Smooth muscle cell (in vitro differentiated cells): ENCODE results near the gene PCED1A. TPM values are rescaled to one million over a fixed set of nuclear protein-coding genes. Genes with fewer than 3 reads are reported as not detected.

ENCODE experiments used
- DNase-seq: peaks from one replicate; lab custom pipeline; 2025; ENCODE audit not compliant: unreplicated experiment; lab: John Stamatoyannopoulos, UW
- H2AFZ ChIP-seq: fragments of 200-600 bp; sonication (generic); 2 replicates; pipeline ENCODE4 v1.6.0; 2016; ENCODE audit warnings: antibody characterized with exemption, low read depth, mild to moderate bottlenecking
- H3F3A ChIP-seq: fragments of 200-600 bp; sonication (generic); 2 replicates; pipeline ENCODE4 v1.6.0; 2017; ENCODE audit warnings: antibody characterized with exemption, low read depth
- H3K27ac ChIP-seq: fragments of 200-600 bp; sonication (generic); 2 replicates; pipeline ENCODE4 v1.5.1; 2016; ENCODE audit warnings: low read depth, mild to moderate bottlenecking
- H3K27me3 ChIP-seq: fragments of 200-600 bp; sonication (generic); 2 replicates; pipeline ENCODE4 v1.6.1; 2016; ENCODE audit warnings: low read depth, mild to moderate bottlenecking
- H3K36me3 ChIP-seq: fragments of 200-600 bp; sonication (generic); 2 replicates; pipeline ENCODE4 v1.5.1; 2016; ENCODE audit warnings: low read depth
- H3K4me1 ChIP-seq: fragments of 200-600 bp; sonication (generic); 2 replicates; pipeline ENCODE4 v1.5.1; 2016; ENCODE audit warnings: low read depth
- H3K4me2 ChIP-seq: fragments of 200-600 bp; sonication (generic); 2 replicates; pipeline ENCODE4 v1.6.0; 2016; ENCODE audit warnings: mild to moderate bottlenecking
- H3K4me3 ChIP-seq: fragments of 200-600 bp; sonication (generic); 2 replicates; pipeline ENCODE4 v1.5.1; 2016; ENCODE audit warnings: mild to moderate bottlenecking
- H3K79me2 ChIP-seq: fragments of 200-600 bp; sonication (generic); 2 replicates; pipeline ENCODE4 v1.6.0; 2016; ENCODE audit warnings: low read depth, mild to moderate bottlenecking
- H3K9ac ChIP-seq: fragments of 200-600 bp; sonication (generic); 2 replicates; pipeline ENCODE4 v1.6.0; 2016; ENCODE audit warnings: low read depth
- H3K9me3 ChIP-seq: fragments of 200-600 bp; sonication (generic); replicated peaks from 2 replicates; pipeline ENCODE4 v1.5.1; 2016; ENCODE audit warnings: low read depth
- H4K20me1 ChIP-seq: fragments of 200-600 bp; sonication (generic); 2 replicates; pipeline ENCODE4 v1.6.0; 2016; ENCODE audit warnings: low read depth
- WGBS: methylation state at CpG from one replicate; pipeline ENCODE4 v1.1.7; 2016; ENCODE audit warnings: low lambda C conversion rate; 5-methylcytosine and 5-hydroxymethylcytosine counted together
- polyA plus RNA-seq: library from polyadenylated mRNA; unstranded; fragments of >200 nt; fragmentation: Nextera tagmentation; extraction: Ambion mirVana; gene quantifications from 2 replicates; pipeline ENCODE4 v1.2.1, GENCODE V29; 2016
- total RNA-seq: library from RNA; depleted of rRNA; stranded (reverse); fragments of >200 nt; gene quantifications from 2 replicates; pipeline ENCODE4 v1.2.3, GENCODE V29; 2014
- TF ChIP-seq, protein P1 (sequence below): fragments of 200-600 bp; sonication (generic); IDR thresholded peaks from 2 replicates; pipeline ENCODE4 v1.5.1; 2017; ENCODE audit warnings: borderline replicate concordance, mild to moderate bottlenecking, antibody characterized with exemption; ENCODE audit not compliant: insufficient read depth, poor library complexity, severe bottlenecking

PCED1A gene
- total and polyA plus RNA-seq, 2 experiments from 2014 or later = 18.7 to 46.7 TPM

DNA sequence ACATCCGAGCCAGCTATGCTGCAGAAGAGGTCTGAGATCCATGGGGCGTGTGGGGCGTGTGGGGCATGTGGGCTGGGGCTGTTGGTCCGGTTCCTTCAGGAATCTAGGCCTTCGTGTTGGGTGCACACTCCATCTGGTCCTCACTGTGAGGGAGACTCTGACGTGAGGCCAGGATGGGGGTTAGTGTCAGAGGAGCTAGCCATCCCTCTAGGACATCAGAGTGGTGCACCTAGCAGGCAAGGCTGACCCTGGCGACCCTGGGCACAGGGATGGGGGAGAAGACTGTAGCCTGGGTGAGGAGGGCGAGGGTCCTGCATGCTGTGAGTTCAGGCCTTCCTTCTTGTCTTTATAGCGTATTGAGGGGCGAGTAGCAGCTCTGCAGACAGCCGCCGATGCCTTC, 24.2 kb upstream of the PCED1A start:
- H3K79me2 ChIP-seq = no peaks in the 10 kb centered on the region
- 95% methylated on average over 12 of the region's 12 CpGs for WGBS
- no peaks in the 10 kb centered on the region for H3F3A ChIP-seq
- no peak for DNase-seq
- peaks cover 3% of the 10 kb centered on the region for H4K20me1 ChIP-seq
- H3K9me3 ChIP-seq = no peaks in the 10 kb centered on the region
- H3K36me3 ChIP-seq = no peaks in the 10 kb centered on the region
- H3K9ac ChIP-seq = no peak overlapping the region
- no peak overlapping the region for H3K4me3 ChIP-seq
- no peaks in the 10 kb centered on the region for H3K27me3 ChIP-seq
- H3K27ac ChIP-seq = no peak overlapping the region
- no peaks in the 10 kb centered on the region for H3K4me1 ChIP-seq
- TF ChIP-seq, protein P1, sequence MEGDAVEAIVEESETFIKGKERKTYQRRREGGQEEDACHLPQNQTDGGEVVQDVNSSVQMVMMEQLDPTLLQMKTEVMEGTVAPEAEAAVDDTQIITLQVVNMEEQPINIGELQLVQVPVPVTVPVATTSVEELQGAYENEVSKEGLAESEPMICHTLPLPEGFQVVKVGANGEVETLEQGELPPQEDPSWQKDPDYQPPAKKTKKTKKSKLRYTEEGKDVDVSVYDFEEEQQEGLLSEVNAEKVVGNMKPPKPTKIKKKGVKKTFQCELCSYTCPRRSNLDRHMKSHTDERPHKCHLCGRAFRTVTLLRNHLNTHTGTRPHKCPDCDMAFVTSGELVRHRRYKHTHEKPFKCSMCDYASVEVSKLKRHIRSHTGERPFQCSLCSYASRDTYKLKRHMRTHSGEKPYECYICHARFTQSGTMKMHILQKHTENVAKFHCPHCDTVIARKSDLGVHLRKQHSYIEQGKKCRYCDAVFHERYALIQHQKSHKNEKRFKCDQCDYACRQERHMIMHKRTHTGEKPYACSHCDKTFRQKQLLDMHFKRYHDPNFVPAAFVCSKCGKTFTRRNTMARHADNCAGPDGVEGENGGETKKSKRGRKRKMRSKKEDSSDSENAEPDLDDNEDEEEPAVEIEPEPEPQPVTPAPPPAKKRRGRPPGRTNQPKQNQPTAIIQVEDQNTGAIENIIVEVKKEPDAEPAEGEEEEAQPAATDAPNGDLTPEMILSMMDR = no peak
- no peak overlapping the region for H3K4me2 ChIP-seq
- H2AFZ ChIP-seq = no peak overlapping the region

DNA sequence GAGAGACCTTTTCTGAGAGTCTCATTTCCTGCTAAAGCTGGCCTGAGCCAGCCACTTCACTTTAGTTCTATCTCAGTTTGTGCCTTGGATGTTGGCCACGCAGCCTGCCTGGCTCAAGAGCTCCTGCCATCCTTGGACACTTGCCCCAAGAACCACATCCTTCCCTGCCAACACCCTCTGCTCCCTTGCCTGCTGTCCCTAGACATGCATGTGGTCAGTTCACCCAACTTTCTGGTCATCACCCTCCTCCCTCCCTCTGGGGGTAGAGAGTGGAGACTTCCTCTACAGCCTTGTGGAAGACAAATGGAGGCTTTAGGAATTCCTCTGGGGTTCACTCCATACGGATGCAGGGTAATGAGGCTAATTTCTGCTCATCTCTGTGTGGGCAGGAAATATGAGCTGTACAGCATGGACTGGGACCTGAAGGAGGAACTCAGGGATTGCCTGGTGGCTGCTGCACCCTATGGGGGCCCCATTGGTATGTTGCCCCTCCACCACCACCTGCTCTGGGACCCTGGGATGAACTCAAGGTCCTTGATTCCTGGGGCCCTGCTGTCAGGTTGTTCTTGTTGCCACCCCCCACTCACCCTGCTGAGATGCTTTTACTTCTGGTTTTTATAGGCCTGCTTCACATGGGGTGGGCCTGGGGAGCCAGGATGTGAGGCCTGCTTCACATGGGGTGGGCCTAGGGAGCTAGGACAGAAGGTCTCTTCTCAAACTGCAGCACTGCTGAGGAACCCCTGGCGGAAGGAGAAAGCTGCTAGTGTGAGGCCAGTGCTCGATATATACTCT, 19.1 kb upstream of the PCED1A start:
- Histone ChIP-seq H3K4me2 (no peak overlapping the region), H3K27me3 (no peaks in the 10 kb centered on the region), H3K27ac (no peak overlapping the region), H3F3A (no peaks in the 10 kb centered on the region), H3K79me2 (no peaks in the 10 kb centered on the region), H3K4me1 (no peaks in the 10 kb centered on the region), H3K9ac (no peak overlapping the region), H3K9me3 (no peaks in the 10 kb centered on the region), H3K36me3 (no peaks in the 10 kb centered on the region), H2AFZ (no peak overlapping the region), H4K20me1 (peaks cover 32% of the 10 kb centered on the region), H3K4me3 (no peak overlapping the region)
- DNase-seq = no peak
- TF ChIP-seq, protein P1 = no peak
- 95% methylated on average over 4 of the region's 4 CpGs for WGBS

DNA sequence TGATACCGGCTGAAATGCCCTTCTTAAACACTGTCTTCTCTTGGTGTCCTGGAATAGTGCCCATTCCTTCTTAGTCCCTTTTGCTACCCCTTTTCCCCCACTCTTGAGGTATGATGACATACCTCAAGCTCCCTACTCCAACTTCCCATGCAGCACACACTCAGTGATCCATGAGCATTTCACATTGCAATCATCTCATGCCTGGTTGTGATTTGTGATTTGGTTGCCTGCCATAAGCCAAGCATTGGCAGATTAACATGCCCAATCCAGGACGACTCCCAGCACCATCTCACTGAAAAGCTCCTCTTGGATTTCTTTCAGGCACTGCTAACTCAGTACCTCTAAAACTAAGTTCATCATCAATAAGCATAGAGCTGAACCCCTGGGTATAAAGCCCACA, 18.1 kb upstream of the PCED1A start:
- peaks cover 37% of the 10 kb centered on the region for H4K20me1 ChIP-seq
- H3K36me3 ChIP-seq = no peaks in the 10 kb centered on the region
- H2AFZ ChIP-seq = no peak overlapping the region
- TF ChIP-seq, protein P1 = no peak
- H3K9ac ChIP-seq = no peak overlapping the region
- no peak for DNase-seq
- WGBS = 96% methylated on average over 2 of the region's 2 CpGs
- H3K4me1 ChIP-seq = no peaks in the 10 kb centered on the region
- no peak overlapping the region for H3K27ac ChIP-seq
- H3K9me3 ChIP-seq = no peaks in the 10 kb centered on the region
- H3K4me3 ChIP-seq = no peak overlapping the region
- H3K79me2 ChIP-seq = no peaks in the 10 kb centered on the region
- H3F3A ChIP-seq = no peaks in the 10 kb centered on the region
- H3K4me2 ChIP-seq = no peak overlapping the region
- H3K27me3 ChIP-seq = no peaks in the 10 kb centered on the region

DNA sequence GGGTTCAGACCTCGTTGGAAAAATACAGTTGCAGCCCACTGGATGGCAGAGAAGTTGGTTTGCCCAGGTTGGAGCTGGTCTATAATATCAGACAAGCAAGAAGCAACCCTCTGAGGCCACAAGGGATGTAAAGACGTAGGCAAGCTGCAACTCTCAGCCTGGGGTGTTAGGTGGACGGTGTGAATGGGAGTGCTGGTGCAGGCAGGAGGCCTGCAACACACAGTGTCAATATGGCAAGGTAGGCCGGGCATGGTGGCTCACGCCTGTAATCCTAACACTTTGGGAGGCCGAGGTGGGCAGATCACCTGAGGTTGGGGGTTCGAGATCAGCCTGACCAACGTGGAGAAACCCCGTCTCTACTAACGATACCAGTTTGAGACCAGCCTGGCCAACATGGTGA, 10.6 kb upstream of the PCED1A start:
- DNase-seq = no peak
- Histone ChIP-seq H3K4me1 (no peaks in the 10 kb centered on the region), H3K9ac (no peak overlapping the region), H3F3A (no peaks in the 10 kb centered on the region), H3K4me2 (no peak overlapping the region), H4K20me1 (peaks cover 20% of the 10 kb centered on the region), H3K79me2 (no peaks in the 10 kb centered on the region), H3K27ac (no peak overlapping the region), H3K4me3 (no peak overlapping the region), H3K36me3 (no peaks in the 10 kb centered on the region), H2AFZ (no peak overlapping the region), H3K9me3 (no peaks in the 10 kb centered on the region), H3K27me3 (no peaks in the 10 kb centered on the region)
- 95% methylated on average over 10 of the region's 10 CpGs for WGBS
- TF ChIP-seq, protein P1 = no peak
